GM18508 (cell line): ENCODE results near the gene PDSS1.
"Not testable (repeated sequence)": the region's sequence is repeated elsewhere in the genome, so short reads cannot be mapped to it uniquely, and the experiment has no call there.

Source experiments
- ATAC-seq: cut with Tn5 transposase; IDR thresholded peaks from one replicate; pipeline ENCODE4 v1.9.1; 2021; ENCODE audit warnings: moderate number of reproducible peaks; ENCODE audit not compliant: insufficient read depth, unreplicated experiment

PDSS1 gene

DNA sequence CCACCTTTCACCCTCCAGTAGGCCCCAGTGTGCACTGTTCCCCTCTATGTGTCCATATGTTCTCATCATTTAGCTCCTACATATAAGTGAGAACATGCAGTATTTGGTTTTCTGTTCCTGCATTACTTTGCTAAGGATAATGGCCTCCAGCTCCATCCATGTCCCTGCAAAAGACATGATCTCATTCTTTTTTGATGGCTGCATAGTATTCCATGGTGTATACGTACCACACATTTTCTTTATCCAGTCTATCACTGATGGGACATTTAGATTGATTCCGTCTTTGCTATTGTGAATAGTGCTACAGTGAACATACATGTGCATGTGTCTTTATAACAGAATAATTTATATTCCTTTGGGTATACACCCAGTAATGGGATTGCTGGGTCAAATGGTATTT, 92.3 kb downstream of the PDSS1 start:
- not testable (repeated sequence) for ATAC-seq

DNA sequence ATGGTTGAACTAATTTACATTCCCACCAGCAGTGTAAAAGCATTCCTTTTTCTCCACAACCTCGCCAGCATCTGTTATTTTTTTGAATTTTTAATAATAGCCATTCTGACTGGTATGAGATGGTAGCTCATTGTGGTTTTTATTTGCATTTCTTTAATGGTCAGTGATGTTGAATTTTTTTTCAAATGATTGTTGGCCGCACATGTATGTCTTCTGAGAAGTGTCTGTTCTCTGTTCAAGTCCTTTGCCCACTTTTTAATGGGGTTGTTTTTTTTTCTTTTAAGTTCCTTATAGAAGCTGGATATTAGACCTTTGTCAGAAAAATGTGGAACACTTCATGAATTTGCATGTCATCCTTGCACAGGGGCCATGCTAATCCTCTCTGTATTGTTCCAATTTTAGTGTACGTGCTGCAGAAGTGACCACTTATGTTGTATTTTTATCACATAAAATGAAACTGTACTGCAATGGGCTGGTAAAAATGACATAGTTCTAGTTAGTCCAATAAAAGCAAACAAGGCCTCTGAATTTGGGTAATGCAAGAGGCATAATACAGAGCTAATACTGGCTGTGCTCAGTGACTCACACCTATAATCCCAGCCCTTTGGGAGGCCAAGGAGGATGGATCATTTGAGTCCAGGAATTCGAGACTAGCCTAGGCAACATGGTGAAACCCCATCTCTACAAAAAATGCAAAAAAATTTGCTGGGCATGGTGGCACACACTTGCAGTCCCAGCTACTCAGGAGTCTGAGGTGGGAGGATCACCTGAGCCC, 92.9 kb downstream of the PDSS1 start:
- ATAC-seq, result no peak

DNA sequence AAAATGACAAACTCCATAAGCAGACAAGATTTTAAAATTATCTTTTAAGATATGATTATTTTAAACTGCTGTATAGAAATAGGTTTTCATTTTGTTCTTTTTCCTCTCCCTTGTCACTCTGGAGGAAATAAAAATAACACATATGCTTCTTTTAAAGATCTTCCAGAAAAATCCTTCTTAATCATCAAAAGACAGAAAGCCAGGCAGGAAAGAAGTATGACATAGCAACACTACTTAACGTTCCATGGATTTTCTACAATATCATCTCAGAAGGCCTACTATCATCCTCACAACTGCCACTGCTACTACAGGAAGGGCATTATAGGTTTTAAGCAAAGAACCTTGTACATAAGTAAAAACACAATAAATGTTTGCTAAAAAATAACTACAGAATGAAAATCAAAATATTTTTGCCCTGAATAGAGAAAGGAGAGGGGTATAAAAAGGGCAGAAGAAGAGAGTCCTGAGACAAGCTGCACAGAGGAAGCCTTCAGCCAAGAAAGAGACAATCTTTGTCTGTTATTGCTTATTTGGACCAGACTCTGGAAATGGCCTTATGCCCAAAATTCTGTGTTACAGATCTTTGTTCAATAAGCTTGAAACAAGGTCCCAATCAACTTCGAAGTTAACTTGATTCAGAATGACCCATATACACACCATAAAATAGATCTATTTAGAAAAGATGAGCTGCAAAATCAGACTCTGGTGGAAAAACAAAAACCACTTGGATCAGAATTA, 95.4 kb downstream of the PDSS1 start:
- ATAC-seq, result no peak
